Fibroblast of the aortic adventitia (primary cell): Measurements from ENCODE around the gene BABAM2. TPM values are rescaled to one million over a fixed set of nuclear protein-coding genes. Genes with fewer than 3 reads are reported as not detected.

ENCODE experiments used
- DNase-seq: peaks from one replicate; pipeline ENCODE4 v3.0.0-alpha.2; 2010; ENCODE audit warnings: low read depth
- H3K4me3 ChIP-seq: 2 replicates; pipeline ENCODE4 v1.5.1; 2011; ENCODE audit warnings: low read depth, mild to moderate bottlenecking, control low read depth, low read length, moderate library complexity
- total RNA-seq: library from RNA; depleted of rRNA; stranded (reverse); fragments of >200 nt; gene quantifications from 2 replicates; pipeline ENCODE4 v1.2.3, GENCODE V29; 2012; ENCODE audit warnings: low replicate concordance
- TF ChIP-seq, protein P1 (sequence below): IDR thresholded peaks from 2 replicates; pipeline ENCODE4 v1.5.1; 2011; ENCODE audit warnings: mild to moderate bottlenecking, low read length, control low read depth, inconsistent platforms; ENCODE audit not compliant: insufficient read depth

Gene BABAM2
- total RNA-seq, 1 donor: 45.3 TPM

DNA sequence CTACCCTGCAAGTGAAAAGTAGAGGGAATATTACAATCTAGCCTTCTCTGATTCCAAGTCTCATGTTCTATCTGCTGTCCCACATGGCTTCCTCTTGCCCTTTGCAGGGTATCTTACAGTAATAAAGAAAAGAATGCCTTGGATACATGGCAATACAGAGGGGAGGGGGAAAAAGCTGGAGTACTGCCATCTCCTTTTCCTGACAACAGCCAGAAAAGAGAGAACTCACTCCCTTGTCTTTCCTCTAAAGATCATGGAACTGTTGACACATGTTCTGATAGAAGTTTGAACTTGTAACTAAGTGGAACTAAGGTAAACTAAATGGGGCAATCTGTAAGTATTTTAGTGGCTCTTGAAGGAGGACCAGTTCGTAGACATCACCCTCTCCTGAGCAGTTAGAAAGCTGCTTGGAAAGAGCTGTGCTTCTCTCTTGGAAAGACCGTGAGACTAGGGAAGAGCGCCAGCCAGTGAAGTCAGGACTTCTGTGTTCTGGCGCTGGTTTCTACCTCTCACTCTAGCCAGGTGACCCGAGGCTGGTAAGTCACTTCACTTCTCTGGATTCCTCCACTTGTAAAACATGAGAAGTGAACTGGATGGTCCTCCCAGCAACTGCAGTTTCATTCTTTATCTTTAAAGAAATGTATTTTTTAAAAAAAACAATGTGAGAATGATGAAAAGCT is 259.8 kb downstream of the BABAM2 start:
- no peak overlapping the region for H3K4me3 ChIP-seq
- TF ChIP-seq, protein P1, sequence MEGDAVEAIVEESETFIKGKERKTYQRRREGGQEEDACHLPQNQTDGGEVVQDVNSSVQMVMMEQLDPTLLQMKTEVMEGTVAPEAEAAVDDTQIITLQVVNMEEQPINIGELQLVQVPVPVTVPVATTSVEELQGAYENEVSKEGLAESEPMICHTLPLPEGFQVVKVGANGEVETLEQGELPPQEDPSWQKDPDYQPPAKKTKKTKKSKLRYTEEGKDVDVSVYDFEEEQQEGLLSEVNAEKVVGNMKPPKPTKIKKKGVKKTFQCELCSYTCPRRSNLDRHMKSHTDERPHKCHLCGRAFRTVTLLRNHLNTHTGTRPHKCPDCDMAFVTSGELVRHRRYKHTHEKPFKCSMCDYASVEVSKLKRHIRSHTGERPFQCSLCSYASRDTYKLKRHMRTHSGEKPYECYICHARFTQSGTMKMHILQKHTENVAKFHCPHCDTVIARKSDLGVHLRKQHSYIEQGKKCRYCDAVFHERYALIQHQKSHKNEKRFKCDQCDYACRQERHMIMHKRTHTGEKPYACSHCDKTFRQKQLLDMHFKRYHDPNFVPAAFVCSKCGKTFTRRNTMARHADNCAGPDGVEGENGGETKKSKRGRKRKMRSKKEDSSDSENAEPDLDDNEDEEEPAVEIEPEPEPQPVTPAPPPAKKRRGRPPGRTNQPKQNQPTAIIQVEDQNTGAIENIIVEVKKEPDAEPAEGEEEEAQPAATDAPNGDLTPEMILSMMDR: no peak
- peak; percentile 14 for DNase-seq

DNA sequence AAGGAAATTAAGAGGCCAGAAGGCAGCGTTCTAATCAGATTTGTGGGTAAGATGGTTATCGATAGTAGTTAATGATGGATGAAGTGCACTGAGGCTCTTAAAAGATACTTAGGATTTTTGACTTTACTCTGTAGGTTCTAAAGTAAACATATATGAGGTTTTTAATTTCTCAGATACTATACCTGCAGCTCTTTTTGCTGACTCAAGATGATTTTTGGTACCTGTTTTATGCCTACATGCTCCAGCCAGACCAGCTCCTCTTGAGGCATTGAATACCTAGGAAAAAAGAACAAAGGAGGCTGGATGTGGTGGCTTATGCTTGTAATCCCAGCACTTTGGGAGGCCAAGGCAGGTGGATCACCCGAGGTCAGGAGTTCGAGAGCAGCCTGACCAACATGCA is 260.5 kb downstream of the BABAM2 start:
- no peak overlapping the region for H3K4me3 ChIP-seq
- TF ChIP-seq, protein P1: no peak
- no peak for DNase-seq

DNA sequence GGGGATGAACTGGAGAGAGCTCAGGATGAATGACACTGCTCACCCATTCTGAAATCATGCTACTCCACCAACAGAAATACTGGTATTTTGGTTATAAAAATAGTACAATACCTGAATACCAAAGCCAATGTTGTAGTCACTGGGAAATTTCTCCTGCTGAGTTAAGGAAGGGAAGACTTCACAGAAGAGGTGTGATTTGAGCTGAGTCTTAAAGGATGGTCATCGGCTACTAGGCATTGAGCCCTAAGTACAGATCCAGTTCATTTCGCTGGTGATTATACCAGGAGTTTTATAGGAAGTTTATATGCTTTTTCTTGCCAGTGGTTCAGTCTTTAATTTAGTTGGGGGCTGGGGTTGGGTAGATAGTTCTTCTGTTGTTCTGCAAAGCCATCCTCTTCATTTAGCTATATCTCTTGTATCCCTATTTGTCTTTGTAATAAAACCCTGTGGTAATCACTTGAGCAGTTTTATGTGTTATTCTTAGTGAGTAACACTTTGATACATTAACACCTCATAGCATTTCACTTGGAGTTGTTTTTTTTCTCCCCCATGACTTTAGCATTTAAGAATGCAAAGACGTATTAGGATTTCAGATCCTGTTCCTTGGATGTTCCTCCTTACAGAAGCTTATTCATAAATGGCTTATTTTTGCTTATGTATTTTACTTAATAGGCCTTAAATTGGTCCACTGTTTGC is 262.2 kb downstream of the BABAM2 start:
- TF ChIP-seq, protein P1: no peak
- DNase-seq: peak; percentile 17
- no peak overlapping the region for H3K4me3 ChIP-seq

DNA sequence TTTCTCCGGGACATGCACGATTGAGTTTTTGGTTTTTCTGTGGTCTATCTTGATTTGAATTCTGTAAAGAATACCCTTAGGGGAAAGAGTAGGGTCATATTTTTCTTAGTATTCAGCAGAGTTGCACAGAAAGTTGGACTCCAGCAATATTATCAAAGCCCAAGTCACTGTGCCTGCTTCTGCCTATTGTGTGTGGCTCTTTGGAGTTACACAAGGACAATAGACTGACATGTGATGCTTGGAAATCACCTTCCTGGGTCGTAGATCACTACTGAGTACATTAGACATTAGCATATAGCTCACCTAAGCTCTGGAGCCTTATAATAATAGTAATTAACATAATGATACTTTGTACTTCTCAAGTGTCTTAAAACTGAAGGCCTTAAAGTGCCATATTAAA is 263.3 kb downstream of the BABAM2 start:
- H3K4me3 ChIP-seq: no peak overlapping the region
- DNase-seq: no peak
- TF ChIP-seq, protein P1: no peak

DNA sequence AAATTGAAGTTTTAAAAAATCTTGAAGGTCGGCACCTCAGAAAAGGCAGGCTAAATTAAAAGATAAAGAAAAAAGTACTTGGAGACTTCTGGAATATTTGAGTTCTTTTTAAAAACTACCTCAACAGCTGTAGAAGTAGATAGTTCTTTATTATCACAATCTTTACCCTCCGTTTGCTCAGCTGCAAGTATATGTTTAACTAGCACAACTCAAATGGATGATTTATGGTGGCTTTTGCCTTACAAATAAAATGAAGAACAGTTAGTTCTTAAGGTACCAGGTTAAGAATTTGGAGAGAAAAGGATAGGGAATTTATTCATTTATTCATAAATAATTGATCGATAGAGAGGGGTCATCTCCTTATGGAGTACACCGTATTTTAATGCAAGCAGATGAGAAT is 264.6 kb downstream of the BABAM2 start:
- TF ChIP-seq, protein P1: no peak
- H3K4me3 ChIP-seq: no peak overlapping the region
- no peak for DNase-seq

DNA sequence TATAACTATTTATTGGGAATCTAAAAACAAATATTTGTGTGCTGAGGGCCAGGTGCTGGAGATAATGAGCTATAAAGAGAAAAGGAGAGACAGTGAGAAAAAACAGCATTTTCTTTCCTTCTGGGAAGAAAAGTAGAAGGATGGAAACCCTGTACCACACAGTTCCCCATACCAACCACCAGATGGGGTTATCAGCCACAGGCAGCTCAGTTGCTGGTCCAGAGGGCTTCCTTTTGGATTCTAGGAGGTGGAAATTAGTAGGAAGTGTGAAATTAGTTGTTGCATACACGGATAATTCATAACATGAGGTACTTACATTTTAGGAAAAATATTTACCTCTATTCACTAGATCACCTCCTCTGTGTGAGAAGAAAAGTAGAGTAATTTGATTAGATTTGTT is 265.1 kb downstream of the BABAM2 start:
- H3K4me3 ChIP-seq: no peak overlapping the region
- peak; percentile 10 for DNase-seq
- TF ChIP-seq, protein P1: peak; percentile 58
